Activated CD4-positive, CD25-positive, alpha-beta regulatory T cell treated with anti-CD3 and anti-CD28 coated beads, Interleukin-2, amount 50 U/mL, for 72 hours (primary cell): ENCODE data around the gene PRR5L.
"Not testable (repeated sequence)": the region's sequence is repeated elsewhere in the genome, so short reads cannot be mapped to it uniquely, and the experiment has no call there.

Source experiments
- DNase-seq: peaks from one replicate; pipeline ENCODE4 v3.0.0; 2021

Gene PRR5L

DNA sequence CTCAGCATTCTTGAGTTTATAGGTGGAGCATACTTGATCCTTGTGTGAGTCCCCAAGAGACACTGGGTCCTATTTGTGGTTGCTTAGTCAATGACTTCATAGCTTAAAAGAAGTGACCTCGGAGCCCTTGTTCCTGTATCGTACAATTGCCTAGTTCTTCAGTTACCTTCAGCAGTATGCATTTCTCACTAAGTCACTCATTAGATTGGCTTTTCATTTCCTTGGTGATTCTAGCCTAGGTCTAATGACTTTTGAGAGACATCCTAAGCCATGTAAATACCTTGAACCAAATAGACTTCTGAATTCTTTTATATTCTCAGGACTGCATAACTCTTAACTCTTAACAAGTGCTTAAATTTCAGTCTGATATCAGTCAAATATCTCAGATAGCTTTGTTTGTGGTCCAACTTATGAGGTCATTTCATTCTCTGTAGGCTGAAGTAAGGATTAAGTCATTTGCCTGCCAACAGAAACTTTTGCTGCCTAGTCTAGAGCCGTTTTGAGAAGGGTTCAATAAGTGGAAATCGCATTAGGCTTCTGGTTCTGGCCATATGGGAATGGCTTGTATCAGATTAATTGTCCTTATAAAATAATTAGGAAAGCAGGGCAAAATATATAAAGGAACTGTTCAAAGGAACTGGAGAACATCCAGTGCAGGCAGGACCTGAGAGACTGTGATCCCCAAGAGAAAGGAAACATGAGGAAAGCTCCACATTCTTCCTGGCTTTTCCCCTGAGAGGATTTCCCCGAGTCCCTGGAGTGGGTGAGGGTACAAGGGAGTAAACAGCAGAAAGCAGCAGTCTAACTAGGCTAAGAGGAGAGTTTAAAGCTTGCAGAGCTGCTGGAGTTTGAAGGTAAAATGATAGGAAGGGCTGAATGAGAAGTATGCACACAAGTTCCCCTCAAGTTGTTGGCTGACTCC is 174.1 kb downstream of the PRR5L start:
- no peak for DNase-seq

DNA sequence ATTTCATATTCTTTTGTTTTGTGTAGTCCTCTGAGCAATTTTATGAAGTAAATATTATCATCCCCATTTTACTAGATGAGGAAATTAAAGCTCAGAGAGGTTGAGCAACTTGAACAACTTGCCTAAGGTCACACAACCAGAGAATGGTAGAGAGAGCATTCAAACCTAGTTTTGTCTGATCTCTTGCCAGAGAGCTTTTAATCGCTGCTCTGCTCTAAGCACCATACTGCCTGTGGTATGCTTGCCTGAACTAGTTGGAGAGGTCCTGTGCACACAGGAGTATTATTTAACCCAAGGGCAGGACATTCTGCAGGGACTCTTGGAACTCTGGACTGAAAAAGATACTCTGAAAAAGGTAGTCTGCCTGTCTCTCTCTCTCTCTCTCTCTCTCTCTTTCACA is 175.5 kb downstream of the PRR5L start:
- DNase-seq: no peak

DNA sequence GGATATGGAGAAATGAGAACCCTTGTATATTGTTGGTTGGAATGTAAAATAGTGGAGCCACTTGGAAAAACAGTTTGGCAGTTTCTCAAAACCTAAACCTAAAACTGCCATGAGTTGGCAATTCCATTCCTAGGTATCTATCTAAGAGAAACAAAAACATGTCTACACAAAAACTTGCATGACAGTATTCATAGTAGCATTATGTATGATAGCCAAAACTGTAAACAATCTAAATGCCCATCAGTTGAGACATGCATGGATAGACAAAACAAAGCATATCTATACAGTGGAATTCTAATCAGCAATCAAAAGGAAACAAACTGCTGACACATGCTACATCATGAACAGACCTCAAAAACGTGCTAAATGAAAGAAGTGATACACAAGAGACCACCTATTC is 179.1 kb downstream of the PRR5L start:
- DNase-seq: no peak

DNA sequence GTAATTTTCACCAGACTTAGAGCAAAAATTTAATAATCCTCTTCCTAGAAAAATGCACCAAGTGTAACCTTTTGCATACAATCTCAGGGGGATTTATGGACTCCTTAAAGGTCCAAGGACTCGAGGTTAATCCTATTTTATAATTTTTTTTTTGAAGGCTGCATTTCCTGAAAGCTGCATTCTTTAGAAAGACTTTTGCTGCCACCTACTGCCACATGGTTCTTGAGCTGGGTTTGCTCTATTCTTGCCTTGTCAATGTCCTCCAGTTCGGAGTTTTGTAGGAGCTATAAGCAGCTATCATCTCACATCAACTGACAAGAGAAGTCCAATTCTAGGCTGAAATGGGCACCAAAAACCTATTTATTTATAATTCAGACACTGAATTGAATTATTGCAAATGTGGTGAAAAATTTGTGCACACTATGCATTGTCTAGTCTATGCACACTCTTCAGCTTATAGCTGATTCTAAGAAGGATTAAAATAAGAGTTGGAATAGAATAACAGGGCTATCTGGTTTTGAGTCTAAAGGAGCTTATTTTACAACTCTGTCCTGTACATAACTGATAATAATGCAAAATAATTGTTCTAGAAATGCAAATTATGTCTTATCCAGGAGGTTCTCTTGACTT is 182.7 kb downstream of the PRR5L start:
- no peak for DNase-seq

DNA sequence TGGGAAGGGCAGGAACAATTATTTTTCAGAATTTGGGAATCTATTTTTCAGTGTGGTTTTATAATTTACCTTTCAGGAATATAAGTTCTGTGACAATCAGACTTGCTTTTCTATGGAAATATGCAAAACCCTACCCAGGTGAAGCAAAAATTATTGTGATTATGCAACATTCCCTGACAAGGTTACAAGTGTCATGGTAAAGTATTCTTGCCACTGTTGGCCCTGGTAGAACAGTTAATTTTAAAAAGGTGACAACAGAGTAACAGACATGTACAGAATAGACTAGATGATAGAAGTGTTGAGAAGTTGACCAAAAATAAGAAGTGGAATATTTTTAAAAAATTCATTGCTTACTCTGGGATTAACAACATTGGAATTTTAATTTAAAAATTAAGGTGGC is 184.7 kb downstream of the PRR5L start:
- no peak for DNase-seq

DNA sequence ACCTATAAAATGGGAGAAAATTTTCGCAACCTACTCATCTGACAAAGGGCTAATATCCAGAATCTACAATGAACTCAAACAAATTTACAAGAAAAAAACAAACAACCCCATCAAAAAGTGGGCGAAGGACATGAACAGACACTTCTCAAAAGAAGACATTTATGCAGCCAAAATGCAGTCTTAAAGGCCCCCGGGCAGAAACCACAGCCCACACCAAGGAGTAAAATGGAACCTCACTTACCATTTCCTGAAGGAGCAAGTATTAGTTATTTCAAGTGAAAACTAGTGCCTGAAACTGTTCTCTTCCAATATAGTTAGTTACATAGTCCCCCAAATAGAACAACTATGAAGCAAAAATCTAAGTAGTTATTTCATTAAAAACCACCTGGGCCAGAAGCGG is 187.0 kb downstream of the PRR5L start:
- DNase-seq: not testable (repeated sequence)

DNA sequence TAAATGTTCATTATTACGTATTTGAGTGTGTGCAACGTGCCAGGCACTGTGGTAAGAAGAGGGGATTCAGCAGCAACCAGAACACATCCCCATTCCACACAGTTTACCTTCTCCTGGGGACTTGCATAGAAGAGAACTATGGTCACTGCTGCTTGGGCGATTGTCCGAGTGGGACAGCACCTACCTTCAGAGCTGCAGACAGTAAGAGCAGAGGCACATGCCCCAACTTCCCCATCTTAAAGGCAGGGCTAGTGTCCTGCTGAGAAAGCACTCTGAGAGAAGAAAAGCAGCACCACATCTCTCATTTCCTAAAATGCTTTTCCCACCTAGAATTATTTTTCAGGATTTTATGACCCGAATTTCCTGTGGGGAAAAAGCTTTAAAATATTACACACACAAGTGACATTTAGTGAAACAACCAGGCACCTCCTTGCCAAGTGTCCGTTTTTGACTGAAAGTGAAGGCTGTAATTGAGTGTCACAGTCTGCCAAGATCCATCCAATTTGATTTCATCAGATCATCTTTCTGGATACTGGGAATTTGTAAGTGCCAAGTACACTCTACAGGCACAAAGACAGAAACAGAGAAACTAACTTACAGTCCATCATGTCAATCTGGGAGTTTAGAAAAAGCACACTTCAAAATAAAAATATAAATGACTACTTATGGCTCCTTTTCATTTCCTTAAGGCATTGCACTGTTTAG is 189.4 kb downstream of the PRR5L start:
- no peak for DNase-seq

DNA sequence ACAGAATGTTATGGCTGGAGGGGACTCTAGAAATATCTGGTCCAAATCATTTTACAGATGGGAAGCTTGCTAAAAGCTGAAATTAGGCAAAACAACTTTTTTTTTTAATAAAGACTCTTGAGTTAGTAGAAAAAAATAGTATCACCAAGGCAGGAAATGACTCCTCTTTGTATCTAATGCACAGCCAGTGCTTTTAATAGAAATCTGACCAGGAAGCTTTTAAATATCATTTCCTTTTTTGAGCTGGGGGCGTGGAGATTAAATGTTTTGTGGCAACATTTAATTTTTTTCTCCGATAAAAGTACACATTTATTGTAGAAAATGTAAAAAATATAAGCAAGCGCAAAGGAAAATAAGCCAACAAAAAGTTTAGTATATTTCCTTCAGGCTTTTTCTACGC is 191.5 kb downstream of the PRR5L start:
- no peak for DNase-seq

DNA sequence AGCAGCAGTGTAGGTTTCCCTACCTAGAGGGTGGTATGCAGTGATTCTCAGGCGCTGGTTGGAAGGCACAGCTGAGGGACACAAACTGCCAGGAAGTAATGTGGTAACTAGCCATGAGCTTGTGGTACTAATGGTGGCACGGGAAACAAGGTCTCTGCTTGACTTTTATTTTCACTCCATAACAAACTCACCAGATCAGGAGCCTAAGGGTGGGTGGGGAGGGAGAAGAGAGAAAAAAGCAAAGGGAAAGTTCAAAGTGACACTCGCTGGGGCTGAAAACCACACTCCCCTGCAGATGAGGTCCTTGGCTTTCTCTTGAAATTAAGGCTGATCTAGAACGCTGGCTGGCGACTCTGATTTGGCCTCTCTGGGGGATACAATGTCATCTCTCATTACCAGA is 192.0 kb downstream of the PRR5L start:
- DNase-seq: no peak

DNA sequence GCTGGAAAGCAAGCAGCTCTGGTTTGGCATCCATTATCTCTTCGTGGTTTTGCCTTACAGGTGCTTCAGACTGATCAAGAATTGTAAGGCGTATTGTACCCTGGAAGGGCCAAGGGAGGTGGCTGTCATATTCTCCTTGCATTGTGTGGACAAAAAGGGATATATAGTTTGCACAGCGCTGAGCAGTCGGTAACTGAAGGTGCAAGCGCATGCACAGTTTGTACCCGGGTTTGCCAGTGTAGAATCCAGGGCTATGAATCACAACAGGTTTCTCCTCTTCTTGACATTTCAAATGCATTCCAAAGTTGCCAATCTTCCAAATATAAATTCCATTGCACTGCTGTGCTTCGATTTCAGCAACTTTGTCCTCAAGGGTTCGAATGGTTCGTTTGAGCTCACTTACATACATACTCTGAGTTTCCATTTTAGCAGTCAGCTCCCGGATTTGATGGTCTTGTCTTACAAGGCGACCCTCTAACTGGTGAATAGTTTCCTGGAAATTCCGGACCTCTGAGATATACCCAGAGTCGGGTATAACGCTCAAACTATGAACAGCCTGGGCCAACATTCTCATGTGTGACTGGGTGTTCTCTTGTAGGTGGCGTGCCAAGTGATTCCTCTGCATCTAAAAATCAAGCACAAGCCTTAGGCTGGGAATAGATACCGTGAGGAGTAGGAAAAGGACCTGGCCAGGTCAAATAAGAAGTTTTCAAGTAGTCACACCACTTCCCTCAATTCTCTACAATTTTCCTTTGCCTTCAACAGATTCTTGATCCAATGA is 194.1 kb downstream of the PRR5L start:
- DNase-seq: no peak

DNA sequence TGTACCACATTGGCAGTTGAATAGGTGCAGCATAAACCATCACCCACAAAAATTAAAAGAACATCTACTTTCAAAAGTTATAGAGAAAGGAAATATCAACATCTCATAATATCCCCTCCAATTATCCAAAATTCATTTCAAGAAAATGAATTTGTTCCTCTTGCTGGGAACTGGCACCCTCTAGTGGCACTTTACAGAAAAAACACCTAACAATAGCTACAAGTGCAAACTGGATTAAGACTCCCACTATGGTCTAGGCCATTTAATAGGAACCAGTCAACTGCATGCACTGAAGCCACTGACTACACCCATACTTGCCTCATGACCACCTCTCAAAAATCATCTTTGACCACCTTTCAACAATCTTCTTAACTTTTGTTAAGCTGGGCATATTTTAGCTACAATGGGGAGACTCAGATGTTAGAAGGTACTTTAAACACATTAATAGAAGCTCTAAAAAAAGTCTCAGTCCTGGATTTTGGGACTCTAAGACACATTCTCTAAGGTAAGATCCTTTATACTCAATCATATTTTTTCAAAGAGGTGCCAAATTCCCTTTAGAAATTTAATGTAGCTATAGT is 196.7 kb downstream of the PRR5L start:
- no peak for DNase-seq

DNA sequence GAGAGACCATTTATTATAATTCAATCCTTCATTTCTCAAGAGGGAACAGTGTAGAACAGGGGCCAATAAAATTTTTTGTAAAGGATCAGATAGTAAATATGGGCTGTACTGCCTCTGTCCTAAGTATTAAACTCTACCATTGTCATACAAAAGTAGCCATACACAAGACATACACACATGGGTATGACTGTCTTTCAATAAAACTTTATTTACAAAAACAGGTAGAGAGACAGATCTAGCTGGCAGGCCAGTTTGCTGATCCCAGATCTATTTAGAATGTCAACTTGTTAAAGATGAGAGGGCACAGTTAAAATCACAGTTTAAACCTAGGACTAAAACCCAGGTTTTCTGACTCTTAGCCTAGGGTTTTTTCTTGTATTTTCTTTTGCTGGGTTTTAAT is 197.2 kb downstream of the PRR5L start:
- no peak for DNase-seq

DNA sequence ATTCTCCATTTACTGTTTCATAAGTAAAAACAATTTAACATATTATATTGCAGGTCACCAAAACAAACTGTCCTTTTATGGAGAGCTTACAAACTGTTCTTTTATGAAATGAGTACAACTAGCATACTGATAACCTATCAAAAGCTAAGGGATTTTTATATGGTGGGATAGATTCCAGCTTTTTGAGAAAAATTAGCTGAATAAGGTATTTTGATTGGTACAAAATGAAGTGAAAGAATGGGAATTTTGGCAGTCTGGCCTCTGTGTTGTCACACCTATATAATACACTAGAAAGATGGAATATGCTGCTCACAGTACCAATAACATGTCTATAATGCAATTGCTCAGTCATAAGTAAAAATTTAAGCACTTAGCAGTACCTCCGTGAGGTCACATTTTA is 202.6 kb downstream of the PRR5L start:
- DNase-seq: no peak

DNA sequence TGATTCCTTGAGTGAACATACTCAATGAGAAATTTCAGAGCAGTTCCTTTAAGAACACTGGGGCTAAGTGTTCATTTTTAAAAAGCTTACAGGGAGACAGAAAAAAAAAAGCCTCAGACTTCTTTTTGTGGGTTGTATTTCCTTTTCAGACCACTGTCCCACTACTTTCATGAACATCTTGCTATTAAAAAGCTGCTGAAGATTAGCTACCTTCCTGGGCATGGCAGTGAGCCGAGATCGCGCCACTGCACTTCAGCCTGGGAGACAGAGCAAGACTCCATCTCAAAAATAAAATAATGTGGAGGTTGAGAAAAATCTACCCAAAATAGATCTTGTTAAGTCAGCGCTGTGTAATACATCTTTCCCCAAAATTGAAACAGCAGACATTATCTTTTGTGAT is 203.2 kb downstream of the PRR5L start:
- DNase-seq: no peak

DNA sequence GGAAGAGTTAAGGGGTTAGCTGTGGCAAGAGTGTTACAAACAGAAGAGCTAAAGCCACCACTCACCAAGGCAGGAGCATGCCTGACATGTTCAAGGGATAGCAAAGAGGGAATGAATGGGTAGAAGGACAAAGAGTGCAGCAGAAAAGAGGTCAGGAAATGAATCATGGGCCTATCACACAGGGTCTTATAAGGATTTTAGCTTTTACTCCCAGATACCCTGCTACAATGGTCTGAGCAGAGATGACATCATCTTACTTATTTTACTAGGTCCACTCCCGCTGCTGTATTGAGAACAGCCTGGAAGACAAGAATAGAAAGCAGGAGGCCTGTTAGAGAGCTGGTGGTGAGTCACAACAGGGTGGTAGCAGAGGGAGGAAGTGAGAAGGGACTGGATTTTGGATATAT is 204.2 kb downstream of the PRR5L start:
- no peak for DNase-seq

DNA sequence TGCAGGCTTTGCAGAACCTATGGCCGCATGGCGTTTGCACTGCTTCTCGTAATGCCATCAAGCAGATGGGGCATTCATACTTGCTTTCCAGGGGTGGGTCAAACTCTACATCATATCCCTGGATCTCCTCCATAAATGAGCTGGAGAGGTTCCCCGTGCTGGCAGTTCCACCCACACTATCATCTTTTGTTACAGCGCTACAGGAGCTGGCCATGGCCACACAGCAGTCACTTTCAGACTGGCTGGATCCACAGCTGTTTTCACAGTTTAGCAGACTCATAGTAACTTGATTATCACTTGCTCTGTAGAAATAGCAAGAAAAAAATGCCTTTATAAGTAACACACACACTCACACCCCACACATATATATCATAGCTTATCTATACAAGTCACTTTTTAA is 205.1 kb downstream of the PRR5L start:
- DNase-seq: no peak

DNA sequence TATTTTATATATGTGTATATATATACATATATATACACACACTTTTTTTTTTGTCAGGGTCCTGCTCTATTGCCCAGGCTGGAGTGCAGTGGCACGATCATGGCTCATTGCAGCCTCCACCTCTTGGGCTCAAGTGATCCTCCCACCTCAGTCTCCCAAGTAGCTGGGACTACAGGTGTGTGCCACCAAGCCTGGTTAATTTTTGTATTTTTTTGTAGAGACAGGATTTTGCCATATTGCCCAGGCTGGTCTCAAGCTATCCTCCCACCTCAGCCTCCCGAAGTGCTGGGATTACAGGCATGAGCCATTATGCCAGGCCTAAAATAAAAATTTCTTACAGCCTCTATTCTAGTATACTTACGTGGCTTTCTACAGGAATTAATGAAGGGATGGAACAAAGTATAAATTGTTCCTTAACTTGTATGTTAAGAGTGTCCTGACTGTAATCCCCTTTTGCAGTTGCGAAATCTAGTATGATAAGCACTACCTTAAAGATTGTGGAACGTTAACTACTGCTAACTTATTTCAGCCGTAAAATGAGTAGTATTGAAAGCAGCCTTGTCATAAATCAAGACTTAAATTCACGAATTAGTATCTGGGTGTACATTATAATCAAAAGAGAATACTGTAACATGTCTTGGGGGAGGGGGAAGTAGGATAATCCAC is 211.9 kb downstream of the PRR5L start:
- no peak for DNase-seq

DNA sequence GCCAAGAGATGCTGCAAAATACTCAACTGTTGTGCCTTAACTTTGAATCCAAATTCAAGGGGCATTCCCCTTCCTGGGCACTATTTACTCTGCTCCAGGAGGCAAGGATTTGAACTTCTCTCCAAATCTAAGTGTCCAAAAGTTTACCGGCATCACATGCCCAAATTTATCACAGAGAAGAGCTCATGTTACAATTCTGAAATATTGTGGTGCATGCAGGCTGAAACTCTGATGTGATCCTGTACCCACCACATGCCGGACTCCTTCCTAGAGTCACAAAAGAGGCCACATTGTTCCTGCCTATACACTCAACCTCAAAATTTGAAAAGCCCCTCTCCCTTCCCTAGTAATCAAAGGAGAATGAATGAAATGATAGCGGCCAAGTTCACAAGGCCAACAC is 212.7 kb downstream of the PRR5L start:
- no peak for DNase-seq

DNA sequence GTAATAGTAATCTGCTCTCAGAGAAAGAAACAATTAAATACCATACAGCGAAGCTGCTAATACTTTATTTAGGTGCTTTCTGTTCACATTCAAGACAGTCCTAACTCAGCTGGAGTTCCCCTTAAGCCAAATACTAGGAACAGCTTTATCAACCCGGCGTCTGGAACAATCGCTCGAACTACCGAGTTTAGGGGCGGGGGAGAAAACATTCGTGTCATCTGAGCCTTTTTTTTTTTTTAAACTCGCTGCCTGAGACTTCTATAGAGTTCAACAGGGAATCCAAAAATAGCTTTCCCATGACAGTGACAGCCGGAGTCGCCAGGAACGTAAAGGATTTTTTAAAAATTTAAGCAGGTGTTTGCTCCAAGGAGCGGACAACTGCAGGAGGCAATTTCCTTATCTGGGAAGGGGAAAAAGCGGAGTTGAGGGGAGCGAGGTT is 213.1 kb downstream of the PRR5L start:
- DNase-seq: no peak

DNA sequence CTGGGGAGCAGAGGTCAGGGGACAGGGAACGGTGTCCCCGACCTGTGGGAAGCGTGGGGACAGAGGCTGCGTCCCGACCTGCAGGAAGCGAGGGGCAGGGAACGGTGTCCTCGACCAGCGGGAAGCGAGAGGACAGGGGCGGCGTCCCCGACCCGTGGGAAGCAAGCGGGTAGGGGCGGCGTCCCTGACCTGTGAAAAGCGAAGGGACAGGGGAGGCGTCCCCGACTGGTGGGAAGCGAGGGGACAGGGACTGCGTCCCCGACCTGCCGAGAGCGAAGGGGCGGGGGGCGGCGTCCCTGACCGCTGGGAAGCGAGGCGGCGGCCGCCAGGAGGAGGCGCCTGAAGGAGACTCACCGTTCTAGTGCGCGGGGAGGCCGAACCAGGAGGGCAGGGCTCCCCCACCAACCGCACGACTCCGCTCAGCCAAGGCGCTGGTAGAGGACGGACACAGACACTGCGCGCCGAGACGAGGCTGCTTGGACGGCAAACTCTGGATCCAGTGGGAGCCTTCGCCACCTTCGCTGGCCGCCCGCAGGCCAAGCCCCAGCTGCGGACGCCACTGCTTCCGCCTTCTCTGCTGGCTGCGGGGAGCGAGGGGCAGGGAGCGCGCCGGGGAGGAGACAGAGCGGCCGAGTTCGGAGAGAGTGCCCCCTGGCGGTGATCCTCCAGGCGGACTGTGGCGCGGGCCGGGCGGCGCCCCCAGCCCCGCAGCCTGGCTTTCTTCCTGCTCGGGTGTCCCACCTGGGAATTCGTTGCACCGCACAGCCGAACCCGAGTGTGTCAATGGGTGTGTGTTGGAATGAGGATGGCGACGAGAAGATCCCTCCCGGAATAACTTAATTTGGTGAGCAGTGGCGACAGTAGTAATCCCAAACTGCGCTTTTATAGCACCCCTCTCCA is 213.9 kb downstream of the PRR5L start, which contains the start of gene TRAF6:
TRAF6 (minus strand) TSS at position 579 of the 900 bp plus-strand sequence. CDS start 8,757 bp downstream, outside the sequence.
- peak; percentile 96 for DNase-seq

DNA sequence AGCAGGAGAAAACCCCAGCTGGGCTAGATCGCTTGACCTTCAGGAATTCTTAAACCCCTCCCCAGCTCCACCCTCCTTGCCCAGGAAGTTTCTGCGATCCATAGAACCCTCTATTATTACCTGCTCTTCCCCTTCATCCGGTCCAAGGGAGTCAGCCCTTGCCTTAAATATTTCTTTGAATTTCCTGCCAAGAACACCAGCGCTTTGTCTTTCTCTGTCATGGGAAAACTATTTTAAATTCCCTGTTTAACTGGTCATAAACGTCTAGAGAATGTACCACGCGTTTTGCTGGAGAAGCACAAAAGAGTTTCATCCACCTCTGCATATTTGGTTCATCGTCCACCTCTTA is 214.5 kb downstream of the PRR5L start:
- no peak for DNase-seq
